ENCODE measurements around the gene DCTN4.

Gene DCTN4

DNA sequence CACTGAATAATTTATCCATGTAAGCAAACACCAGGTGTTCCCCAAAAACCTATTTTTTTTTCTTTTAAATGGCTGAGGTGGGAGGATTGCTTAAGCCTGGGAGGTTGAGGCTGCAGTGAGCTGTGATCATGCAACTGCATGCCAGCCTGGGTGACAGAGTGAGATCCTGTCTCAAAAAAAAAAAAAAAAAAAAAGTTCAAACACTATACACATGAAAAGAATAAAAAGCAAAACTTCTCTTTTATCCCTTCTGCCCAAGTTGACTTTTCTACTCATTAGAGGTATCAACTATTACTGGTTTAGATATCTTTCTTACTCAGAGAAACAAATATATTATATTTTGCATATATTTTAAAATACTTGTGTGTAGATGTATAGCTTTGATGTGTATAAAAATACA, 17.8 kb downstream of the DCTN4 start:
- DNase-seq (ENCODE audit: low read depth, low spot score) = no peak

DNA sequence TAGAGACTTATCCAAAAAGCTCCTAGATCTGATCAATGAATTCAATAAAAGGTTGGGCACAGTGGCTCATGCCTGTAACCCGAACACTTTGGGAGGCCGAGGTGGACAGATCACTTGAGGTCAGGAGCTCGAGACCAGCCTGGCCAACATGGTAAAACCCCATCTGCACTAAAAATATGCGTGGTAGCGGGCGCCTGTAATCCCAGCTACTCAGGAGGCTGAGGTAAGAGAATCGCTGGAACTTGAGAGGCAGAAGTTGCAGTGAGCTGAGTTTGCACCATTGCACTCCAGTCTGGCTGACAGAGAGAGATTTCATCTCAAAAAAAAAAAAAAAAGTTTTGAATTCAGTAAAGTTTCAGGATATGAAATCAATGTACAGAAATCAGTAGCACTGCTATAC, 20.0 kb downstream of the DCTN4 start:
- no peak for DNase-seq (ENCODE audit: low read depth, low spot score)

DNA sequence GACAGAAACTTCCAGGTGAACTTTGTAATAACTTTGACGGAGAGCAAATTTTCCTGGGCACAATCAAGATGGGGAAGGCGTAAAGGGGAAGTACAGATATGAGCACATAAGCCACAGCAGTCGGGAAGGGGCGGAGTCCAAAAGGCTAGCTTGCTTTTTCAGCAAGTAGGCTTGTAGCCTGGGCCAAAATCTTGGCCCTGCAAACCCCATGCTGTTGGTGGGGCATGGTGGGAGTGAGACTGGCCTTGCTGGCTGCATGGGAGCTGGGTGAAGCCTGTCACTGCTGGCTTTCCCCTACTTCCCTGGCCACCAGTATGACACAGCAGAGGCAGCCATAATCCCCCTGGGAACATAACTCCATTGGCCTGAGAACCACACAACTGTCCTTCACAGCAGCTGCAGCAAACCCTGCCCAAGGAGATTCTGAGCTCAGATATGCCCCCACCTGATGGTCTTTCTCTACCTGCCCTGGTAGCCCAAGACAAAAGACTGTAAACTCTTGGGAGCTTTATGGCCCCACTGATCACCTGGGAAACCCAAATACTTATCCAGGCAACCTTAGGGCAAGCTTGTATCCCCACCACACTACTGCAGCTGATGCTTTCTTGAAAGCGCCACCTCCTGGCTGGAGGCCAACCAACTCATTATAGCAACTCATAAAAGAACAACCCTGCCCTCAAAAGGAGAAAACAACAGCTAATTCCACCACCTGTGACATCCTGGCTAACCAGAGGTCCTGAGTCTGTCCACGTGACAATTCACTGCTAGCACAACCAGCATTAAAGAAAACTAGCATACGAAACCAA, 24.0 kb downstream of the DCTN4 start:
- no peak for DNase-seq (ENCODE audit: low read depth, low spot score)

- DNase-seq (ENCODE audit: low read depth, low spot score) = no peak
These were observed 27.1 kb downstream of the DCTN4 start for GRCh38 chr5:150731669-150732242.

- DNase-seq (ENCODE audit: low read depth, low spot score) = no peak
These were observed 29.0 kb downstream of the DCTN4 start for GRCh38 chr5:150729859-150730258.

DNA sequence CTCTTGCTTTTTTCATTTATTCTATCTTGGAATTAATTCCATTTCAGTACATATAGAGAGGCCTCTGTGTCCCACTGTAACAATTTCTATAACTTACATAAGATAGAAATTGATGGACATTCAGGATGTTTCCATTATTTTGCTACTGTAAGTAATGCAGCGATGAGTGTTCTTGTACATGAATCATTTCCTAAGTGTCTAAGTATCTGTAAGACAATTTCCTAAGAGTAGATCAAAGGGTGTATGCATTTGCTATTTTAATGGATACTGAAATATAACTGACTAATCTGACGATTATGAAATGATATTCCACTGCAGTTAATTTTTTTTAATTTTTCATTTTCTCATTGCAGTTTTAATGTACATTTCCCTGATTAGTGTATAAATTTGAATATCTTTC, 35.0 kb downstream of the DCTN4 start:
- DNase-seq (ENCODE audit: low read depth, low spot score) = no peak

DNA sequence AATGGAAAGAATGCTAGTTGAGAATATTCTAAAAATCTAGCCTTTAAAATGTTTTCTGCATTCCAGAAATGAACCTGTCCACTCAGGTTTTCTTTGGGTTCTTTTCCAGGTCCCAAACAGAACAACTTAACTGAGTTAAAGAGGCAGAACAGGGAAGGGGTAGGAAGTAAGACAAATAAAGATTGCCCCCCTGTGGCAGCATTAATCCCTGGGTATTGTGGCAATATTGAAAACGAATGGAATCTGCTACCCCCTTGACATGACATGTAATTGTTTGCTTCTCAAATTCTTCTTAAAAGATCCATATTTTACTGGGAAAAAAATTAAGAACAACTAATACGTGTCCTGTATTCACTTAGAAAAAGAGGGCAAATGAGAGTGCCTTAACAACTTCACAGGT, 48.7 kb downstream of the DCTN4 start:
- DNase-seq (ENCODE audit: low read depth, low spot score) = no peak

DNA sequence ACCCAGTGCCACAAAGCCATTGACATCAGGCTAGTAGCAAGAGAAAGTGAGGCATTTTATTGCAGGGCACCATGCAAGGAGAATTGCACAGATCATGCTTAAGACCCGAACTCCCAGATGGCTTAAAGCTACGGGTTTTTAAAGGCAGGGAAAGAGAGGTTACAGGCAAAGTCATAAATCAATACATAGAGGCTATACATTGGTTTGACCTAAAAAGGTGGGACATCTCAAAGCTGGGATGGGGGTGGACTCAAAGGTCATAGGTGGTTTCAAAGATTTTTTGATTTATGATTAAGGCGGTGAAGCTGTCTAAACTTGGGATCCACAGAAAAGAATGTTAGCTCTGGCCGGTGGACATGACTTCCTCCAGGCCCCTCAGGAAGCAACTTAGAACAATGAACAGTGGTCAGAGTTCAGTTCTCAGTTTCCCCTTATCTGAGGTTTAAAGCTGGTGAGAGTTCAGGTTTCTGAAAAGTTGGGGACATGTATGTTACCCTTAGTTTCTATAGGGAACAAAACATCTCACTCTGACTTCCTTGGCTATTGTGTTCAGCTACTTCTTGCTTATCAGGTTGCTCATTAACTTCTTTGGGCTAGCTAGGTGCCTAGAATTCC, 51.9 kb downstream of the DCTN4 start:
- DNase-seq (ENCODE audit: low read depth, low spot score) = no peak

DNA sequence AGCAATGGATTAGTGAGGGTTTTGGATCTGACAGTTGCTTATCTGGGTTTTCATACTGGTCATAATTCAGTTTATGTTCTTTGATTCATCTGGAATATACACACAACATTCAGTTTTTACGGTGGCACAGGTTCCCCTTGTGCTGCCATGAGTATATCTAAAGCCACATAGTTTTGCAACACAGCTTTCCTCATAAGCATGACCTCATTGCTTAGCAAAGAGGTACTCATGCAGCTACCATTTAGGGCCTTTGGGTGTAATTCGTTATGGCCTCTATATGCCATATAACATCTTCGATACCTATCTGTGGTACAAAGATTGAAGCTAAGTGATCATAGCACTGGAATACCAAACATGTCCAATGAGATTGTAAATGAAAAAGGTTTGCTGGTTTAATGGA, 55.1 kb downstream of the DCTN4 start:
- DNase-seq (ENCODE audit: low read depth, low spot score) = no peak

- peak; percentile 87 for DNase-seq (ENCODE audit: low read depth, low spot score)
These were observed 58.0 kb downstream of the DCTN4 start, which contains the start of gene RBM22 for GRCh38 chr5:150700594-150701377. Gene RBM22, minus strand, starts transcription at chr5:150701062. Its CDS starts 77 bp downstream, at chr5:150700985.

- no peak for DNase-seq (ENCODE audit: low read depth, low spot score)
These were observed 58.6 kb downstream of the DCTN4 start for GRCh38 chr5:150700246-150700593.

DNA sequence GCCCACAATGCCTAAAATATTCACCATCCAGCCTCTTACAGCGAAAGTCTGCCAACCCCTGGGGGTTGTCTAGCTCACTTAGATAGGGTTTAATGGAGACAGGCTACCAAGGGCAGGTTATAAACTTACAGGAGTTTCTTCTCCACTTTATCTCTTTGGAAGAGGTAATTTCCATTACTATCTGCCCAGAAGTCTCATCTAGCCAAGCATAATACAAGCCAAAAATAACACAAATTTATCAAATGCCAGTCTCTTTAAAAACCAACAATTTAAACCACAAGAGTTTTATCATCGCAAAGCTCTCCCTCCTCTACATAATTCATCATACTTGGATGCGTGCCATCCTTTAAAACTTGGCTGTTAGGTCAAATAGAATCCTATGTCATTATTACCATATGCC, 64.2 kb downstream of the DCTN4 start:
- DNase-seq (ENCODE audit: low read depth, low spot score) = no peak

DNA sequence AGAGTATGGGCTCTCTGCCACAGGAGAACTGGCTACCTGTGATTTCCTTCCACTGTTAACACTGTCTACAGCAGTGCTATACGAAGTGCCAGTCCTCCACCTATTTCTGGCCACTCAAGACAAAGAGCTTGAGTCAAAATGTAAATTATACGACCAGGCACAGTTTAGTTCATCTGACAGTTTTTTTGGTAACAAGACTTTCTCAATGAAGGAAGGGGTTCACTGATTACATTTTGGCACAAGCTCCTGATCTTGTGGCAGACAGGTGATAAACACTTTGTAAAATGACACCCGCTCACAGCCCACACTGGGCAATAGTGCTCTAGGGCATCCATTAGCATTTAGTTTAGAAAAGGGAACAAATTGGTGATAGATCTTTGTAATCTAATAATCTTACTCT, 66.5 kb downstream of the DCTN4 start:
- DNase-seq (ENCODE audit: low read depth, low spot score) = no peak

DNA sequence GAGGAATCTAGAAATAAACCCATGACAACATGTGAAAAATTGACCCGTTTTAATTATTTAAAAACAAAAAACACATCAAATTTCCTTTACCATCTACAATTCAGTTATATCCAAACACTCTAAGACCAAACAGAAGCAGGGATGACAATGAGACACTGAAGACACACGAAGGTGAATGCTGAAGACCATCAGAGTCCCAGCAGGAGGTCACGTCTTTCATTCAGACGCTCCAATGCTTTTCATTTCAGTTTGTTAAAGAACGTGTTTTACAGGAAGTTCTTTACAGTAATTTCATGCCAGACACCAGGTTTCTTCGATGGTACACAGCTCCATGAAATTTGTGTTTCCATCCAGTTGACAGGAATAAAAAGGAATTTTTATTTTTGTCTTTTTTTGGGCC, 68.1 kb downstream of the DCTN4 start:
- DNase-seq (ENCODE audit: low read depth, low spot score) = no peak

DNA sequence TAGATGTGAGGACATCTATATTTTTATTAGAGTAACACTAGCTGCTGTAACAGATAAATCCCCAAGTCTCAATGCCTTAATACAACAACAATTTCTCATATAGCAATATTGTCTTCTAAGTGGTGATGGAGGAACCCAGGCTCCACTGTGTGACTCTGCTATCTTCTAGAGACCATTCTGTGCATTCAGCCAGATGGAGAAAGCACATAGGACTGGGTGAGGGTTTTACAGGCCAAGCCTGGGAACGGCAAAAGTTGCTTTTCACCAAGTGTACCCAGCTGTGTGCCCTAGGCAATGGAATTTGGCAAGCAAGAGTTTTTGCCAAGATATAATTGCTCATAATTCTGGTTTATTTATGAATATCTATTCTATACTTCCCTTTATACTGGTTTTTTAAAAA, 69.7 kb downstream of the DCTN4 start:
- no peak for DNase-seq (ENCODE audit: low read depth, low spot score)

DNA sequence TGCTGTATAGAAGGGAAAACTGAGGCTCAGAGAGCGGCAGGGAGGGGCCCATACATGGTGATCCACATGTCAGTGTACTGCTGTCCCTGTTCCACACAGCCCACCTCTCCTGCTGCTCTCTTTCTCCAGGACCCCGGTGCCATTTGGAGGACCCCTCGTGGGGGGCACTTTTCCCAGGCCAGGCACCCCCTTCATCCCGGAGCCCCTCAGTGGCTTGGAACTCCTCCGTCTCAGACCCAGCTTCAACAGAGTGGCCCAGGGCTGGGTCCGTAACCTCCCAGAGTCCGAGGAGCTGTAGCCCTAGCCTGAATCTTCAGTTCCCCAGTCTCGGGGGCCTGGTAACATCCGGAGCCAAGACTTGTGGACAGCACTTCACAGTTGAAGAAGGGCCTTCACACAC, 82.2 kb downstream of the DCTN4 start:
- no peak for DNase-seq (ENCODE audit: low read depth, low spot score)

- no peak for DNase-seq (ENCODE audit: low read depth, low spot score)
These were observed 83.7 kb downstream of the DCTN4 start for GRCh38 chr5:150675069-150675468.

- DNase-seq (ENCODE audit: low read depth, low spot score) = no peak
These were observed 84.4 kb downstream of the DCTN4 start for GRCh38 chr5:150674341-150674821.

DNA sequence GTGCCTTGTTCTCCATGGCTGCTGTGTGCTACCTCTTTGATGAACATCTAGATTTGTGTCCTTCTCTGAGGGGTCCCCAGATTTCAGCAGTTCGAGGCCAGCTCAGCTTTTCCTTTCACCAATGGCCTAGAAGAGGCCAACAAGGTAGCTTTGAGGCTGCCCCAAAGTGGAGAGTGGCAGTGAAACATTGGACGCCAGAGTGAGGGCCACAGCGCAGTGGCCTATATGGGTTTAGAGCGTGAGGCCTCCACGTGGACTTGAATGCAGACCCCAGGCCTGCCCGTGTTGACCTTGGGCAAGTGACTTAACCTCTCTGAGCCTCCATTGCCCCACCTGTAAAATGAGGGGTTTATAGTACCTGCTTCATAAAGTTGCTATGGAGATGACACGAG, 85.9 kb downstream of the DCTN4 start:
- DNase-seq (ENCODE audit: low read depth, low spot score) = no peak

DNA sequence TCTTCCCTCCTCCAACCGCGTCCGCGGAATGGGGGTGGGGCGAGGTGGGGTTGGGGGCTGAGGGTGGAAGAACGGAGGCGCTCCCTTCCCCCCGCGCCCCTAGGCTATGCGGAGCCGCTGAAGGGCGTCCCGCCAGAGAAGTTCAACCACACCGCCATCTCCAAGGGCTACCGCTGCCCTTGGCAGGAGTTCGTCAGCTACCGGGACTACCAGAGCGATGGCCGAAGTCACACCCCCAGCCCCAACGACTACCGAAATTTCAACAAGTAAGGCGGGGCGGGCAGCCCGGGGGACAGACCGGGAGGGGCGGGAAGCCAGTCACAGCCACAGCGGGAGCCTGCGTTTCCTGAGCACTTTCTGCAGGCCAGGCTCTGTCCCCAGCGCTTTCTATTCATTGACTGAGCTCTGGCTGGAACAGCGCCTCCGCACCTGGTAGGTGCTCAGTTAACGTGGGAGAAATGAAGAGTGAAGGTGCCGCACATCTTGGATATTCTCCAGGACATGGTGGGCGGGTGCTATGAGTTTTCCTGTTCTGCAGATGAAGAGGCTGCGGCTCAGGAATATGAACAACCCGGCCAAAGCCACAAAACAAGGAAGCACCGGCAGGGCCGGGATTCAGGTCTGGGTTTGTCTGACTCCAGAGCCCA, 86.5 kb downstream of the DCTN4 start:
- DNase-seq (ENCODE audit: low read depth, low spot score) = no peak

- DNase-seq (ENCODE audit: low read depth, low spot score) = no peak
These were observed 87.1 kb downstream of the DCTN4 start for GRCh38 chr5:150671509-150672236.
